Astrocyte of the spinal cord (primary cell): ENCODE results near the gene ABCA2.

ENCODE experiments used
- DNase-seq: peaks from one replicate; pipeline ENCODE4 v3.0.0; 2011; ENCODE audit warnings: low read depth, low spot score
- H3K4me3 ChIP-seq: 2 replicates; pipeline ENCODE4 v1.5.1; 2011; ENCODE audit warnings: low read depth, mild to moderate bottlenecking, low read length, moderate library complexity
- in situ Hi-C: cut with HindIII; loops from 2 replicates; pipeline ENCODE4 v1.10.0; 2017; ENCODE audit warnings: low sequenced_read_pairs
- TF ChIP-seq, protein P1 (sequence below): IDR thresholded peaks from 2 replicates; pipeline ENCODE4 v1.5.1; 2012; ENCODE audit warnings: low read depth, mild to moderate bottlenecking, low read length, inconsistent platforms

Gene ABCA2

GRCh38 chr9:136983167-136983566 is 44.9 kb downstream of the ABCA2 start:
- in situ Hi-C loops, result no loop called here
- H3K4me3 ChIP-seq, result no peak overlapping the region
- no peak for DNase-seq
- TF ChIP-seq, protein P1, sequence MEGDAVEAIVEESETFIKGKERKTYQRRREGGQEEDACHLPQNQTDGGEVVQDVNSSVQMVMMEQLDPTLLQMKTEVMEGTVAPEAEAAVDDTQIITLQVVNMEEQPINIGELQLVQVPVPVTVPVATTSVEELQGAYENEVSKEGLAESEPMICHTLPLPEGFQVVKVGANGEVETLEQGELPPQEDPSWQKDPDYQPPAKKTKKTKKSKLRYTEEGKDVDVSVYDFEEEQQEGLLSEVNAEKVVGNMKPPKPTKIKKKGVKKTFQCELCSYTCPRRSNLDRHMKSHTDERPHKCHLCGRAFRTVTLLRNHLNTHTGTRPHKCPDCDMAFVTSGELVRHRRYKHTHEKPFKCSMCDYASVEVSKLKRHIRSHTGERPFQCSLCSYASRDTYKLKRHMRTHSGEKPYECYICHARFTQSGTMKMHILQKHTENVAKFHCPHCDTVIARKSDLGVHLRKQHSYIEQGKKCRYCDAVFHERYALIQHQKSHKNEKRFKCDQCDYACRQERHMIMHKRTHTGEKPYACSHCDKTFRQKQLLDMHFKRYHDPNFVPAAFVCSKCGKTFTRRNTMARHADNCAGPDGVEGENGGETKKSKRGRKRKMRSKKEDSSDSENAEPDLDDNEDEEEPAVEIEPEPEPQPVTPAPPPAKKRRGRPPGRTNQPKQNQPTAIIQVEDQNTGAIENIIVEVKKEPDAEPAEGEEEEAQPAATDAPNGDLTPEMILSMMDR, result no peak

DNA sequence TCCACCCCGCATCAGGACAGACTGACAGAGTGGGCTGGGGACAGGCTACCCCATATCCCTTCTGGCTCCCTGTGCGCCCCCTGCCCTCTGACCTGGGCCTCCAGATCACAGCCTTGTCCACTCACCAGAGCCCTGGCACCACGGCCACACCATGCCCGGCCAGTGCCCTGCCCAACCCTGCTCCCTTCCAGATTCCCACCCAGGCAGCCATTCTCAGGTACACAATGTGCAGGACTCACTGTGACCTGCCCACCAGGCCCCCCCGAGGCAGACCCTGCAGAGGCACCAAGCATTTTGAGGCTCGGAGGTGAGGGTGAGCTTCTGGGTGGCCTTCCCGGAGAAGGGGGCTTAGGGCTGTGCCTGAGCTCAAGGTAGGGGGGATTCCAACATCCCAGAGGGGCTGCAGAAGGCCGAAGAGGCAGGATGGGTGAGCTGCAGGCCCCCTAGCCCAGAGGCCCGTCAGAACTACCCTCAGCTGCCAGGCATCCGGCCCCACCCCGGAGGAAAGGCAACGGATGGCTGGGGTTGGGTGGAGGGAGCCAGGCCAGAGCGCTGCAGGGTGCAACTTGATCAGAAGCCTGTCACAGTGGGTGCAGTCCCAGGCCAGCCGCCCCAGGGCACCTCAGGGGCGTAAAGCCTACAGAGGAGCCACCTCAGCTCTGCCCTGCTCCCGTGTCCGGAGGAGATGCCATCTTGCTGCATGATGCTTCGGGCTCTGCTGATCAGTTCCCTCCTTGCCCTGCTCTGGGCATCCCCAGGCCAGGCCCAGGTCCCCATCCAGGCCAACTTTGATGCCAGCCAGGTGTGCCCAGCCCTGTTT is 45.6 kb downstream of the ABCA2 start, which contains the start of gene LCNL1:
Gene LCNL1, plus strand, starts transcription at position 762 of the 820 bp plus-strand sequence. CDS start 594 bp downstream, outside the sequence.
- TF ChIP-seq, protein P1, result no peak
- no peak for DNase-seq
- in situ Hi-C loops, result no loop called here
- H3K4me3 ChIP-seq, result no peak within 1 kb of the TSS

DNA sequence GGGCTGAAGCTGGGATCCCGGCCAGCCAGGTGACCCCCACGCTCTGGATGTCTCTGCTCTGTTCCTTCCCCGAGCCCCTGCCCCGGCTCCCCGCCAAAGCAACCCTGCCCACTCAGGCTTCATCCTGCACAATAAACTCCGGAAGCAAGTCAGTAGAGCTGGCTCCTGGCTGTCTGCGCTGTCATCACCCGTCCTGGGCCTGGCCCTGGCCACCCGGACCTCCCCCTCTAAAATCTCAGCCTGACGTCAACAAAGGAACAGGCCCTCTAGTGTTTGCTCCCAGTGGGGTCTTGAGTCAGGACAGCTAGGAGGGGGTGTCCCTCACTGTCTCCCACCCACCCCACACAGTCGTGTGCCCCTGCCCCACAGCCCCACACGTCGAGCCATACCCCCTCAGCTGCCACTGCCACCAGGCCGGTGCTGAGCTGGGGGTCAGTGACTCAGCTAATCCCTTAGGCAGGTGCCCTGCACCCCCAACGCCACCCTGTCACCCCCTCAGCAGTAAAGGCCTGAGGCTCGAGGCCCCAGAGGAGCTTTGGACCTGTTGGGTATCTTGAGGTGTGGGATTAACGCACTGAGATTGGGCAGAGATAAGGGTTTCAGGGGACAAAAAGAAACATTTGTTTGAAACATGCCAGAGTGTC is 46.3 kb downstream of the ABCA2 start:
- no peak overlapping the region for H3K4me3 ChIP-seq
- DNase-seq, result no peak
- in situ Hi-C loops, result no loop called here
- TF ChIP-seq, protein P1, result no peak

GRCh38 chr9:136980669-136981478 is 47.2 kb downstream of the ABCA2 start:
- TF ChIP-seq, protein P1, result no peak
- no peak overlapping the region for H3K4me3 ChIP-seq
- in situ Hi-C loops, result no loop called here
- no peak for DNase-seq

DNA sequence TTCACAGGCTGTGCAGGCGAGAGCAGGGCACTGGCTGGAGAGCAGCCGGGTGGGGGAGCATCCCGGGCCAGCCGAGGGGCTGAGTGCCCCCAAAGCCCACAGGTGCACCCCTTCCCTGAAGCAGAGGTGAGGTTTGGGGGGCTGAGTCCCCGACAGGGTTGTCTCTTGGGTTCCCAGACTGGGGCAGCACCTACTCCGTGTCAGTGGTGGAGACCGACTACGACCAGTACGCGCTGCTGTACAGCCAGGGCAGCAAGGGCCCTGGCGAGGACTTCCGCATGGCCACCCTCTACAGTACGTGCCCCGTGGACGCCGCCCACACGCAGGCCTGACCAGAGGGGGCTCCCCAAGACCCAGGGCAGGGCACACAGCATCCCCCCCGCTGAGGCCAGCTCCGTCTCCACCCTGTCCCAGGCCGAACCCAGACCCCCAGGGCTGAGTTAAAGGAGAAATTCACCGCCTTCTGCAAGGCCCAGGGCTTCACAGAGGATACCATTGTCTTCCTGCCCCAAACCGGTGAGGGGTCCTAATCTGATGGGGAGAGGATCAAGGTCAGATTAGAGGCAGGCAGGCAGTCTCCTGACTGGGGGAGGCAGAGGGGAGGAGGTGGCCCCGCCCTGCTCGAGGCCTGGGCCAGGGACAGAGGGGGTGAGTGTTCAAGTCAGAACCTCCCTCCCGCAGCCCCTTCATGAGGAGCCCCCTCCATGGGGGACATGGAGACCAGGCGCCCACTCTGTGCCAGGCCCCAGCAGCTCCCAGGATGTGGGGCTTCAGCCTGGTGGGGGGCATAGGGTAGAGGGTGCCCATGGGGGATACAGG is 48.1 kb downstream of the ABCA2 start:
- TF ChIP-seq, protein P1, result no peak
- DNase-seq, result no peak
- H3K4me3 ChIP-seq, result no peak overlapping the region
- in situ Hi-C loops, result no loop called here
